ENCODE data around the gene KMT2A.

GRCh38 chr11:118401880-118402590 is 34.3 kb upstream of the KMT2A start:
- no peak for TF ChIP-seq CTCF (IDR thresholded peaks at IDR 0.05)
- no peak for TF ChIP-seq POLR2A (IDR thresholded peaks at IDR 0.05)
